OCI-LY7 (cell line): ENCODE data around the gene NUP210.

ENCODE experiments used
- CTCF ChIP-seq: fragments of 200-600 bp; sonication (generic); conservative IDR thresholded peaks from 2 replicates; pipeline ENCODE4 v1.5.1; 2014; ENCODE audit warnings: mild to moderate bottlenecking, antibody characterized with exemption, low read length, moderate library complexity, mixed read lengths
- EZH2phosphoT487 ChIP-seq: fragments of 200-600 bp; sonication (generic); IDR thresholded peaks from 2 replicates; pipeline ENCODE4 v1.6.1; 2018; ENCODE audit warnings: low read depth, borderline replicate concordance, mild to moderate bottlenecking, mixed run types, antibody characterized with exemption, low read length, moderate library complexity, mixed read lengths

GRCh38 chr3:13353506-13353905 is 66.6 kb downstream of the NUP210 start:
- TF ChIP-seq CTCF: no peak
- TF ChIP-seq EZH2phosphoT487: no peak
